ENCODE results near the gene GNA15. TPM values are rescaled to one million over a fixed set of nuclear protein-coding genes. Genes with fewer than 3 reads are reported as not detected.
"Not testable (repeated sequence)": the region's sequence is repeated elsewhere in the genome, so short reads cannot be mapped to it uniquely, and the experiment has no call there.

Gene GNA15
- total RNA-seq, 1 donor from 2014 or later, result 24.2 TPM

DNA sequence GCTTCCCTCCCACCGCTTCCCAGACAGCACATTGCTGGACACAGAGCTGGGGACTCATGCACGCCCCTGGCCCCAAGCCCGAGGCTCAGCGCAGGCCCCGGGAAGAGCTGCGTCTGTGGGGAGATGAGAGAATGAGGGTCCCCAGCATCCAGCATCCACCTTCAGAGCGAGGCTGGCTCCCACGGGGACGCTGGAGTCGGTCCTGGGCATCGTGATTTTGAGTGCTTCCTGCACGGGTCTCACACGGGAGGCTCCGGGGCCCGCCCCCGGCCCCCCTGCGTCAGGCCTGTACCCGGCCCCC lies 54.6 kb downstream of the GNA15 start:
- H3K9me3 ChIP-seq, result no peaks in the 10 kb centered on the region
- TF ChIP-seq, protein P1, sequence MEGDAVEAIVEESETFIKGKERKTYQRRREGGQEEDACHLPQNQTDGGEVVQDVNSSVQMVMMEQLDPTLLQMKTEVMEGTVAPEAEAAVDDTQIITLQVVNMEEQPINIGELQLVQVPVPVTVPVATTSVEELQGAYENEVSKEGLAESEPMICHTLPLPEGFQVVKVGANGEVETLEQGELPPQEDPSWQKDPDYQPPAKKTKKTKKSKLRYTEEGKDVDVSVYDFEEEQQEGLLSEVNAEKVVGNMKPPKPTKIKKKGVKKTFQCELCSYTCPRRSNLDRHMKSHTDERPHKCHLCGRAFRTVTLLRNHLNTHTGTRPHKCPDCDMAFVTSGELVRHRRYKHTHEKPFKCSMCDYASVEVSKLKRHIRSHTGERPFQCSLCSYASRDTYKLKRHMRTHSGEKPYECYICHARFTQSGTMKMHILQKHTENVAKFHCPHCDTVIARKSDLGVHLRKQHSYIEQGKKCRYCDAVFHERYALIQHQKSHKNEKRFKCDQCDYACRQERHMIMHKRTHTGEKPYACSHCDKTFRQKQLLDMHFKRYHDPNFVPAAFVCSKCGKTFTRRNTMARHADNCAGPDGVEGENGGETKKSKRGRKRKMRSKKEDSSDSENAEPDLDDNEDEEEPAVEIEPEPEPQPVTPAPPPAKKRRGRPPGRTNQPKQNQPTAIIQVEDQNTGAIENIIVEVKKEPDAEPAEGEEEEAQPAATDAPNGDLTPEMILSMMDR (IDR thresholded peaks at IDR 0.05), result no peak

DNA sequence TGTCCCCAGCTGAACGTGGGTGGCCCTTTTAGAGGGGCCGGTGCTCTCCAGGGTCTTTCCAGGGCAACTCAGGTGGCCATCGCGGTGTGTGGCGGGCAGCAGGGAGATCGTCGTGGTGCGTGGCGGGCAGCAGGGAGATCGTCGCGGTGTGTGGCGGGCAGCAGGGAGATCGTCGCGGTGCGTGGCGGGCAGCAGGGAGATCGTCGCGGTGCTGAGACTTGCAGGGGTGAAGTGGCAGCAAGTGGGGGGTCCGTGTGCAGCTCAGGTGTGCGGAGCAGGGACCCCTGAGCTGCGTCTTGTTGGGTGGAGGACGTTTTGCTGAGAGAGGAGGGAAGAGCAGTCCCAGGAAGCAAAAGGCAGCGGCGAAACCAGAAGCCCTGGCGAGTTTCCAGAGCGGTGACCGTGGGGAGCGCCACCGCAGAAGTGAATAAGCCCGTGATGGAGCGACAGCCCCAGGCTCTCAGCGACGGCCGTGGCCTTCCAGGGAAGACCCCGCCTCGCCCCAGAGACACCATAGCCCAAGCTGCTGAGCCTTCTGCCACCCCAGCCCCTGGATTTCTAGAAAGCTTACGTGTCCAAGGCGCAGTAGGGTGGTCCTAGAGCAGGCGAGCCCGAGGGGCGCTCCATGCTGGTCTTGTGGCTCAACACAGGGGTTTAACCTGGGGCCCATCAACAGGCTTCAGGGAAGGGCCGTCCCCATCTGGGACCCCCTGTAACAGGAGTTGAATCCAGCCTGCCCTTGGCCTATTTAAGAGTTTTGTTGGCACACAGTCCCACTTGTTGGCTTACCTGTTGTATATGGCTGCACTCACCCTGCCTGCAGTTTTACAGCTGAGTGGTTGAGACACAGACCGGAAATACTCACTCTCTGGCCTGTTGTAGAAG lies 55.3 kb downstream of the GNA15 start:
- Histone ChIP-seq H3K9me3 (no peaks in the 10 kb centered on the region), H3K4me3 (no peak overlapping the region), H3K27me3 (ENCODE audit: low read depth) (no peaks in the 10 kb centered on the region), H3K36me3 (peaks cover 24% of the 10 kb centered on the region), H3K27ac (no peak overlapping the region), H3K4me1 (peaks cover 29% of the 10 kb centered on the region)
- DNase-seq (no peak), ATAC-seq (no peak)
- intact Hi-C loops (cut with DNase I), result no loop called here
- TF ChIP-seq, protein P1 (IDR thresholded peaks at IDR 0.05), result no peak

More for the DNA sequence above, 54.6 kb downstream of the GNA15 start:
- ATAC-seq, result no peak
- Histone ChIP-seq H3K27ac (no peak overlapping the region), H3K36me3 (peaks cover 18% of the 10 kb centered on the region), H3K27me3 (ENCODE audit: low read depth) (no peaks in the 10 kb centered on the region), H3K4me1 (peaks cover 29% of the 10 kb centered on the region), H3K4me3 (no peak overlapping the region)
- DNase-seq, result no peak
- intact Hi-C loops (cut with DNase I), result no loop called here

DNA sequence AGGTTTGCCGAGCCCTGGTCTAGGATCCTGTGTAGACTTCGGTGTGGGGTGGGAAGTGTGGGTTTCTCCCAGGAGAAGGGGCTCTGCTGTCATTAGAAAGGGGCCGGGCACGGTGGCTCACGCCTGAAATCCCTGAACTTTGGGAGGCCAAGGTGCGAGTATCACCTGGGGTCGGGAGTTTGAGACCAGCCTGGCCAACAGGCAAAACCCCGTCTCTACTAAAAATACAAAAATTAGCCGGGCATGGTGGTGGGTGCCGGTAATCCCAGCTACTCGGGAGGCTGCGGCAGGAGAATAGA lies 55.9 kb downstream of the GNA15 start:
- Histone ChIP-seq H3K4me1 (peaks cover 25% of the 10 kb centered on the region), H3K36me3 (peaks cover 30% of the 10 kb centered on the region)
- H3K9me3 ChIP-seq; H3K4me3 ChIP-seq; ATAC-seq; DNase-seq; intact Hi-C loops (cut with DNase I); H3K27me3 ChIP-seq (ENCODE audit: low read depth); H3K27ac ChIP-seq: not testable (repeated sequence)

DNA sequence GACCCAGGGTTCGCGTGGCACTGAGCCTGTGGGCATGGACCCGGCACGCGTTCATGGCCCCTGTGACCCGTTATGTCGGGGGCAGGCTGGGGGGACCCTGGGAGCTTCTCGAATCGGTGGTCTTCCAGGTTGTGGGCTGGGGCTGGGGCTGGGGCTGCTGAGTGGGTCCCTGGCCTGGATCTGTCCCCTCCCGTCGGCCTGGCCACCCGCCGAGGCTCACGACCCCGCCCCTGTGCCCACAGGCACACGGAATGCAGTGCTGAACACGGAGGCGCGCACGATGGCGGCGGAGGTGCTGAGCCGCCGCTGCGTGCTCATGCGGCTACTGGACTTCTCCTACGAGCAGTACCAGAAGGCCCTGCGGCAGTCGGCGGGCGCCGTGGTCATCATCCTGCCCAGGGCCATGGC lies 56.4 kb downstream of the GNA15 start:
- H3K4me3 ChIP-seq, result no peak overlapping the region
- no peak for DNase-seq
- peaks cover 20% of the 10 kb centered on the region for H3K4me1 ChIP-seq
- TF ChIP-seq, protein P1 (IDR thresholded peaks at IDR 0.05), result no peak
- H3K36me3 ChIP-seq, result peaks cover 33% of the 10 kb centered on the region
- no peaks in the 10 kb centered on the region for H3K27me3 ChIP-seq (ENCODE audit: low read depth)
- no peaks in the 10 kb centered on the region for H3K9me3 ChIP-seq
- no peak overlapping the region for H3K27ac ChIP-seq
- intact Hi-C loops (cut with DNase I), result no loop called here
- no peak for ATAC-seq

DNA sequence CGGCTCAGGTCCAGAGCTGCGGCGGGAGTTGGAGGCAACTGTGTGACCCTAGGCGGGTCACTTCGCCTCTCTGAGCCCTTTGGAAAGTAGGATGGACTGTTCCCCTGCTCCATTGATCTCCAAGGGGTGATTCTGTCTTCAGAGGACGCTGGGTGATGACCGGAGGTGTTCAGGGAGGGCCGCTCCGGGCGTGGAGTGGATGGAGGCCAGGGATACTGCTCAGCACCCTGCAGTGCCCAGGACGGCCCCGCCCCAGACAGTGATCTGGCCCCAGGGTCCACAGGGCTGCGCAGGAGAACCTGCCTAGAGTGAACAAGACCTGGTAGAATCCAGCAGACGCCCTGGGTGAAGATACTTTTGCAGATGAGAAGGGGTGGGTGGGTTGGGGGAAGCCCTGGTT lies 56.9 kb downstream of the GNA15 start:
- no peak for DNase-seq
- Histone ChIP-seq H3K4me1 (peaks cover 15% of the 10 kb centered on the region), H3K27me3 (ENCODE audit: low read depth) (no peaks in the 10 kb centered on the region), H3K27ac (no peak overlapping the region), H3K36me3 (peaks cover 33% of the 10 kb centered on the region), H3K4me3 (no peak overlapping the region), H3K9me3 (no peaks in the 10 kb centered on the region)
- intact Hi-C loops (cut with DNase I), result no loop called here
- TF ChIP-seq, protein P1 (IDR thresholded peaks at IDR 0.05), result no peak
- ATAC-seq, result no peak

DNA sequence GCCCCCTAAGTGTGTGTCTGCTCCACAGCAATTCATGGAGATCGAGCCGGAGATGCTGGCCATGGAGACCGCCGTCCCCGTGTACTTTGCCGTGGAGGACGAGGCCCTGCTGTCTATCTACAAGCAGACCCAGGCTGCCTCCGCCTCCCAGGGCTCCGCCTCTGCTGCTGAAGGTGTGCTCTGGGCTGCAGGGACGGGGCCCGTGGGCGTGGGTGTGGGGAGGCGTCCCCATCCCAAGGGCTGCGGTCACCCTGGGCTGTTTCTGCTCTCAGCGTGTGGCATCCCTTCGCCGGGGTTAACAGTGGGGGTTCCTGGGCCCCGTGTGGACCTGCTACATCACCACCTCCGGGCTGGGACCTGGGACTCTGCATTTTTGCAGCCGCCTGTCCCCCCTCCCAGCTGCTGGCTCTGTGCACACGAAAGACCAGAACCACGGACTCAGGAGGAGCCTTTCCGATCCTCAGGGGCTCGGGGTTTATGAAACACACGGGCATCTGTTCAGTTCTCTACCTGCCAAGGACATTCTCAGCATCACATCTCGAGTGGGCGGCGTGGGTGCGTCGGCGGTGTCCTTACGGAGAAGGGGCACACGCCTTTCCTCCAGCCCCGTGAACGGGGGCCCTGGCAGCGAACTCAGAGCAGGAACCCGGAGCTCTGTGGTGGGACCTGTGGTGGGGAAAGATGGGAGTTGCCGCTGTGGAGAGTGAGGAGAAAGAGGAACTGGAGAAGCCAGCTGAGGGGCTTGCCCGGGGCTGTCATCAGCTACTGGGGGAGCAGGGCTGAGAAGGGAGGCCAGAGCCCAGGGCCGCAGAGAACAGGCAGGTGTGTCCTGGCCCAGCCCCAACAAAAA lies 57.6 kb downstream of the GNA15 start:
- peaks cover 7% of the 10 kb centered on the region for H3K4me1 ChIP-seq
- no peak overlapping the region for H3K4me3 ChIP-seq
- no peak overlapping the region for H3K27ac ChIP-seq
- H3K36me3 ChIP-seq, result peaks cover 33% of the 10 kb centered on the region
- TF ChIP-seq, protein P1 (IDR thresholded peaks at IDR 0.05), result no peak
- H3K27me3 ChIP-seq (ENCODE audit: low read depth), result no peaks in the 10 kb centered on the region
- intact Hi-C loops (cut with DNase I), result no loop called here
- H3K9me3 ChIP-seq, result no peaks in the 10 kb centered on the region
- ATAC-seq (no peak), DNase-seq (no peak)
